ENCODE measurements around the gene TMEM145. TPM values are rescaled to one million over a fixed set of nuclear protein-coding genes. Genes with fewer than 3 reads are reported as not detected.

Gene TMEM145
- total and polyA plus RNA-seq, 3 experiments from 2014 or later: 0.15 TPM; not detected in 2

DNA sequence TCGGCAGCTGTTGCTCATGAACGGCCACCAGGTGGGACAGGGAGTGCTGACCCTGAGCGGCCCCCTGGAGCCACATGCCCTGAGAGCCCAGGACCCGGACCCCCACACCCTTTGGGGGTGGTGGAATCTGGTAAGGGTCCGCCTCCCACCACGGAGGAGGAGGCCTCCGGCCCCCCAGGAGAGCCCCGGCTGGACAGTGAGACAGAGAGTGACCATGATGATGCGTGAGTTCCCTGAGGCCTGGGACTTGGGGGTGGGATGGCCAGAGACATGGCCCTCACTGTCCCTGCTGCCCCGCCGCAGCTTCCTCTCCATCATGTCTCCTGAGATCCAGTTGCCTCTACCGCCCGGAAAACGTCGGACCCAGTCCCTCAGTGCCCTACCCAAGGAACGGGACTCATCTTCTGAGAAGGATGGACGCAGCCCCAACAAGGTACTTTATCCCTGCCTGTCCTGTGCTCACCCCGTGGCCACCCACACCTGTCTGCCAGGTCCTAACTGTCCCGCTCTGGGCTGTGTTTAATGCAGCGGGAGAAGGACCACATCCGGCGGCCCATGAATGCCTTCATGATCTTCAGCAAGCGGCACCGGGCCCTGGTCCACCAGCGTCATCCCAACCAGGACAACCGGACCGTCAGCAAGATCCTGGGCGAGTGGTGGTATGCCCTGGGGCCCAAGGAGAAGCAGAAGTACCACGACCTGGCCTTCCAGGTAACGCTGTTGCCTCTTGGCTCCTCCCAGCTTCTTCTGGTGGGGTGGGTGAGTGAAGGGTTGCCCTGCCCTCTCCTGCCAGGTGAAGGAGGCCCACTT is 25.9 kb upstream of the TMEM145 start:
- peaks cover 20% of the 10 kb centered on the region for H3K36me3 ChIP-seq (ENCODE audit: insufficient read depth, low read length)
- peaks cover 15 to 26% (median 21%) of the 10 kb centered on the region in 3 donors for H3K4me1 Mint-ChIP-seq
- H3K4me1 ChIP-seq (ENCODE audit: insufficient read depth, low read length): peaks cover 30% of the 10 kb centered on the region
- ChIA-PET CTCF (no interaction called here), POLR2A (no interaction called here)
- H3K27ac ChIP-seq (ENCODE audit: low read depth, low read length): no peak overlapping the region
- peaks cover 0 to 60% (median 0%) of the 10 kb centered on the region in 3 donors for H3K36me3 Mint-ChIP-seq
- H3K9me3 Mint-ChIP-seq: no peaks in the 10 kb centered on the region
- no peaks in the 10 kb centered on the region for H3K9me3 ChIP-seq (ENCODE audit: low read length)
- no peaks in the 10 kb centered on the region for H3K27me3 ChIP-seq (ENCODE audit: insufficient read depth, low read length, poor library complexity, severe bottlenecking)
- no peak for DNase-seq
- H3K27ac Mint-ChIP-seq: peak overlapping the region in 2 of 8 donors; percentile 42 to 59
- H3K4me3 Mint-ChIP-seq: peak overlapping the region in 1 of 7 donors; percentile 21
- no peak overlapping the region for H3K4me3 ChIP-seq (ENCODE audit: low read length)
- H3K27me3 Mint-ChIP-seq: no peaks in the 10 kb centered on the region

DNA sequence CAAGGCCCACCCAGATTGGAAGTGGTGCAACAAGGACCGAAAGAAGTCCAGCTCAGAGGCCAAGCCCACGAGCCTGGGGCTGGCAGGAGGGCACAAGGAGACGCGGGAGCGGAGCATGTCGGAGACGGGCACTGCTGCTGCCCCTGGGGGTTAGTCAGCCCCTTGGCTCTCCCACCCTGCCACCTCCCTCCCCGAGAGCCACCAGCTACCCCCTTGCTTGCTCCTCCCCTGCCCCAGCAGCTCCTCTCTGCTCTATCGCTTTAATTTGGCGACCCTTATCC is 25.3 kb upstream of the TMEM145 start:
- CTCF ChIA-PET: no interaction called here
- POLR2A ChIA-PET: no interaction called here
- H3K9me3 Mint-ChIP-seq: no peaks in the 10 kb centered on the region
- no peaks in the 10 kb centered on the region for H3K27me3 ChIP-seq (ENCODE audit: insufficient read depth, low read length, poor library complexity, severe bottlenecking)
- H3K4me1 Mint-ChIP-seq: peaks cover 15 to 26% (median 16%) of the 10 kb centered on the region in 3 donors
- H3K27ac Mint-ChIP-seq: no peak overlapping the region
- no peaks in the 10 kb centered on the region for H3K27me3 Mint-ChIP-seq
- H3K4me1 ChIP-seq (ENCODE audit: insufficient read depth, low read length): peaks cover 24% of the 10 kb centered on the region
- H3K36me3 Mint-ChIP-seq: peaks cover 0 to 65% (median 0%) of the 10 kb centered on the region in 3 donors
- no peak for DNase-seq
- H3K36me3 ChIP-seq (ENCODE audit: insufficient read depth, low read length): peaks cover 20% of the 10 kb centered on the region
- H3K9me3 ChIP-seq (ENCODE audit: low read length): no peaks in the 10 kb centered on the region
- H3K4me3 Mint-ChIP-seq: no peak overlapping the region
- H3K27ac ChIP-seq (ENCODE audit: low read depth, low read length): no peak overlapping the region
- H3K4me3 ChIP-seq (ENCODE audit: low read length): no peak overlapping the region

DNA sequence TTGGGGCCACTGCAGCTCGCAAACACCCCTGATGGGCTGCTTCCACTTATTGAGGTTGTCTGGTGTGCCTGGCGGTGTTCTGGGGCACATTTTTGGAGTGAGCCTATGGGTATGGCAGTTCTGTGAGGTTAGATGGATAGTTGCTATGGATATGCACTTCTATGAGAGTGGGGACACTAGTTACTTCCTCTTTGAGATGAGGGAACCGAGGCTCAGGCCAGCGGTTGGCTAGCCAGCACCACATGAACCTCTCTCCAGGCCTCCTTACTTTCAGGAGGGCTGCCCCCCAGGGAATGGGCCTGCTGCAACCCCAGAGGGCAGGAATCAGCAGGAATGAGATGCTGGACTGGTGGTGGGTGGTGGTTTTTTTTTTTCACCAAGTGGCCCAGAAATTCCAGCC is 24.7 kb upstream of the TMEM145 start:
- Histone ChIP-seq H3K4me1 (ENCODE audit: insufficient read depth, low read length) (peaks cover 18% of the 10 kb centered on the region), H3K27me3 (ENCODE audit: insufficient read depth, low read length, poor library complexity, severe bottlenecking) (no peaks in the 10 kb centered on the region), H3K27ac (ENCODE audit: low read depth, low read length) (no peak overlapping the region), H3K36me3 (ENCODE audit: insufficient read depth, low read length) (peaks cover 20% of the 10 kb centered on the region), H3K9me3 (ENCODE audit: low read length) (no peaks in the 10 kb centered on the region), H3K4me3 (ENCODE audit: low read length) (no peak overlapping the region)
- no peaks in the 10 kb centered on the region for H3K27me3 Mint-ChIP-seq
- no peak for DNase-seq
- ChIA-PET POLR2A (no interaction called here), CTCF (interaction anchor here (1.3 kb wide), 1 partner anchor 180 kb away, joined by 4 read pairs; no protein-coding TSS in a partner anchor)
- H3K9me3 Mint-ChIP-seq: no peaks in the 10 kb centered on the region
- peak overlapping the region in 2 of 8 donors; percentile 12 to 34 for H3K27ac Mint-ChIP-seq
- H3K4me1 Mint-ChIP-seq: peaks cover 15 to 26% (median 16%) of the 10 kb centered on the region in 3 donors
- peak overlapping the region in 1 of 7 donors; percentile 18 for H3K4me3 Mint-ChIP-seq
- peaks cover 0 to 70% (median 2%) of the 10 kb centered on the region in 3 donors for H3K36me3 Mint-ChIP-seq

DNA sequence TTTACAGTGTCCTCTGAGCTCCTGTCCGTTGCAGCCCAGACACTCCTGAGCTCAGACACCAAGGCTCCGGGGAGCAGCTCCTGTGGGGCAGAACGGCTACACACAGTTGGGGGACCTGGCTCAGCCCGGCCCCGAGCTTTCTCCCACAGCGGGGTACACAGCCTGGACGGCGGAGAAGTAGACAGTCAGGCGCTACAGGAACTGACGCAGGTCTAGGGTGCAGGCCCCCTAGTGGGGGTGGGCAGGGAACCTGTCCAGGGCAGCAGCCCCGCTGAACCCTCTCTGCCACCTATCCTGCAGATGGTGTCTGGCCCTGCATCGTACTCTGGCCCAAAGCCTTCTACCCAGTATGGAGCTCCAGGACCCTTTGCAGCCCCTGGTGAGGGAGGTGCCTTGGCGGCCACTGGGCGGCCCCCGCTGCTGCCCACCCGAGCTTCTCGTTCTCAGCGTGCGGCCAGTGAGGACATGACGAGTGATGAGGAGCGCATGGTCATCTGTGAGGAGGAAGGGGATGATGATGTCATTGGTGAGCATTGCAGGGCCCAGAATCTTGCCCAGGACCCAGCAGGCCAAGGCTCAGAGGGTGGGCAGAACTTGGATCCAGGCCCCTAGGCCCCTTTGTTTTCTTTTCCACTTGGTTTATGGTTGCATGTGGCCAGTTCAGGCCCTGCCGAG is 24.1 kb upstream of the TMEM145 start:
- Histone ChIP-seq H3K36me3 (ENCODE audit: insufficient read depth, low read length) (peaks cover 20% of the 10 kb centered on the region), H3K27me3 (ENCODE audit: insufficient read depth, low read length, poor library complexity, severe bottlenecking) (no peaks in the 10 kb centered on the region), H3K4me1 (ENCODE audit: insufficient read depth, low read length) (peaks cover 18% of the 10 kb centered on the region), H3K4me3 (ENCODE audit: low read length) (no peak overlapping the region), H3K9me3 (ENCODE audit: low read length) (no peaks in the 10 kb centered on the region), H3K27ac (ENCODE audit: low read depth, low read length) (no peak overlapping the region)
- H3K9me3 Mint-ChIP-seq: no peaks in the 10 kb centered on the region
- H3K36me3 Mint-ChIP-seq: peaks cover 0 to 76% (median 2%) of the 10 kb centered on the region in 3 donors
- peaks cover 15 to 26% (median 16%) of the 10 kb centered on the region in 3 donors for H3K4me1 Mint-ChIP-seq
- ChIA-PET POLR2A (no interaction called here), CTCF (interaction anchor here (1.3 kb wide), 1 partner anchor 181 kb away, joined by 4 read pairs; no protein-coding TSS in a partner anchor)
- H3K27ac Mint-ChIP-seq: peak overlapping the region in 1 of 8 donors; percentile 34
- H3K4me3 Mint-ChIP-seq: peak overlapping the region in 1 of 7 donors; percentile 18
- no peak for DNase-seq
- H3K27me3 Mint-ChIP-seq: no peaks in the 10 kb centered on the region

DNA sequence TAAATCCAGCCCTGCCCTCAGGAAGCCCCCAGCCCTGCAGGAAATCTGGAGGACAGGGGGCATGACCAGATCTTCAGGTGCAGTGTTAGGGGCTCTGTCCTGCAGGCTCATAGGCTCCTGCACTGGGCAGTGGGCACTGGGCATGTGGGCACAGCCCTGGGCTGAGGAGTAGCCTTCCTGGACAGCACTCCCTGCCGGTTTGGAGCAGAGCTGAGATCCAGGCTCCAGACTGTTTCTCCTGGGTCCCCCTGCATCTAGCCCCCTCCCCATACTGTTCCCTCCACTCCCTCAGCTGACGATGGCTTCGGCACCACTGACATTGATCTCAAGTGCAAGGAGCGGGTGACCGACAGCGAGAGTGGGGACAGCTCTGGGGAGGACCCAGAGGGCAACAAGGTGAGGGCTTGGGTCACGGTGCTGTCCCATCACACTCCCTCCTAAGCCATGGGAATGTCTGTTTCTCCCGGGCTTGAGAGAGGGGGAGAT is 23.5 kb upstream of the TMEM145 start:
- H3K36me3 ChIP-seq (ENCODE audit: insufficient read depth, low read length): peaks cover 20% of the 10 kb centered on the region
- H3K4me1 Mint-ChIP-seq: peaks cover 14 to 26% (median 16%) of the 10 kb centered on the region in 3 donors
- no peaks in the 10 kb centered on the region for H3K27me3 Mint-ChIP-seq
- no peaks in the 10 kb centered on the region for H3K9me3 ChIP-seq (ENCODE audit: low read length)
- peaks cover 0 to 82% (median 2%) of the 10 kb centered on the region in 3 donors for H3K36me3 Mint-ChIP-seq
- peak overlapping the region in 1 of 8 donors; percentile 20 for H3K27ac Mint-ChIP-seq
- no peak overlapping the region for H3K4me3 ChIP-seq (ENCODE audit: low read length)
- H3K4me3 Mint-ChIP-seq: peak overlapping the region in 1 of 7 donors; percentile 33
- H3K27me3 ChIP-seq (ENCODE audit: insufficient read depth, low read length, poor library complexity, severe bottlenecking): no peaks in the 10 kb centered on the region
- ChIA-PET CTCF (interaction anchor here (1.3 kb wide), 1 partner anchor 181 kb away, joined by 4 read pairs; no protein-coding TSS in a partner anchor), POLR2A (no interaction called here)
- H3K4me1 ChIP-seq (ENCODE audit: insufficient read depth, low read length): peaks cover 17% of the 10 kb centered on the region
- DNase-seq: no peak
- no peak overlapping the region for H3K27ac ChIP-seq (ENCODE audit: low read depth, low read length)
- no peaks in the 10 kb centered on the region for H3K9me3 Mint-ChIP-seq

DNA sequence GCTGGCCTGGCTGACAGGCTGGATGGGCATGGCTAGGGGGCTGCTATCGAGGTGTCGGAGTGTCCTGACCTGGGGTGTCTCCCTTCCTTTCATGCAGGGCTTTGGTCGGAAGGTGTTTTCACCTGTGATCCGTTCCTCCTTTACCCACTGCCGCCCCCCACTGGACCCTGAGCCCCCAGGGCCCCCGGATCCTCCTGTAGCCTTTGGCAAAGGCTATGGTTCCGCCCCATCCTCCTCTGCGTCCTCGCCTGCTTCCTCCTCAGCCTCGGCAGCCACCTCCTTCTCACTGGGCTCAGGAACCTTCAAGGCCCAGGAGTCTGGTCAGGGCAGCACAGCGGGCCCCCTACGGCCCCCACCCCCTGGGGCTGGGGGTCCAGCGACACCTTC is 23.0 kb upstream of the TMEM145 start:
- H3K27ac Mint-ChIP-seq: no peak overlapping the region
- Histone ChIP-seq H3K4me3 (ENCODE audit: low read length) (no peak overlapping the region), H3K4me1 (ENCODE audit: insufficient read depth, low read length) (peaks cover 12% of the 10 kb centered on the region), H3K36me3 (ENCODE audit: insufficient read depth, low read length) (peaks cover 20% of the 10 kb centered on the region), H3K9me3 (ENCODE audit: low read length) (no peaks in the 10 kb centered on the region), H3K27ac (ENCODE audit: low read depth, low read length) (no peak overlapping the region), H3K27me3 (ENCODE audit: insufficient read depth, low read length, poor library complexity, severe bottlenecking) (no peaks in the 10 kb centered on the region)
- peaks cover 0 to 79% (median 2%) of the 10 kb centered on the region in 3 donors for H3K36me3 Mint-ChIP-seq
- no peak for DNase-seq
- H3K4me3 Mint-ChIP-seq: no peak overlapping the region
- POLR2A ChIA-PET: no interaction called here
- peaks cover 9 to 21% (median 11%) of the 10 kb centered on the region in 3 donors for H3K4me1 Mint-ChIP-seq
- H3K9me3 Mint-ChIP-seq: no peaks in the 10 kb centered on the region
- H3K27me3 Mint-ChIP-seq: no peaks in the 10 kb centered on the region
- CTCF ChIA-PET: no interaction called here

DNA sequence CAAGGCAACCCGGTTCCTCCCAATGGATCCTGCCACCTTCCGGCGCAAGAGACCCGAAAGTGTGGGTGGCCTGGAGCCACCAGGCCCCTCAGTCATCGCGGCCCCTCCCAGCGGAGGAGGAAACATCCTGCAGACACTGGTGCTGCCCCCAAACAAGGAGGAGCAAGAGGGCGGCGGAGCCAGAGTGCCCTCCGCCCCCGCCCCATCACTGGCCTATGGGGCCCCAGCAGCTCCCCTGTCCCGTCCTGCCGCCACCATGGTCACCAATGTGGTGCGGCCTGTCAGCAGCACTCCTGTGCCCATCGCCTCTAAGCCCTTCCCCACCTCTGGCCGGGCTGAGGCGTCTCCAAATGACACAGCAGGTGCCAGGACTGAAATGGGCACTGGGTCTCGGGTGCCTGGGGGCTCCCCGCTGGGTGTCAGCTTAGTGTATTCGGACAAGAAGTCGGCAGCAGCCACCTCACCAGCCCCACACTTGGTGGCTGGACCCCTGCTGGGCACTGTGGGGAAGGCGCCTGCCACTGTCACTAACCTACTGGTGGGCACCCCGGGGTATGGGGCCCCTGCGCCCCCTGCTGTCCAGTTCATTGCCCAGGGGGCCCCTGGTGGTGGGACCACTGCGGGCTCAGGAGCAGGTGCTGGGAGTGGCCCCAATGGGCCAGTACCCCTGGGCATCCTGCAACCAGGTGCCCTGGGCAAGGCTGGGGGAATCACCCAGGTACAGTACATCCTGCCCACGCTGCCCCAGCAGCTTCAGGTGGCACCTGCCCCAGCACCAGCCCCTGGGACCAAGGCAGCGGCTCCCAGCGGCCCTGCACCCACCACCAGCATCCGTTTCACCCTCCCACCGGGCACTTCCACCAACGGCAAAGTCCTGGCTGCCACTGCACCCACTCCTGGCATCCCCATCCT is 22.3 kb upstream of the TMEM145 start:
- Mint-ChIP-seq H3K27me3 (no peaks in the 10 kb centered on the region), H3K36me3 (peaks cover 0 to 83% (median 2%) of the 10 kb centered on the region in 3 donors), H3K27ac (peak overlapping the region in 2 of 8 donors; percentile 26 to 77), H3K4me1 (peaks cover 5 to 14% (median 6%) of the 10 kb centered on the region in 3 donors), H3K4me3 (no peak overlapping the region), H3K9me3 (no peaks in the 10 kb centered on the region)
- ChIA-PET POLR2A (no interaction called here), CTCF (interaction anchor here (1.1 to 1.2 kb wide), 2 partner anchors 158 to 171 kb away, joined by 4 read pairs; partner anchors contain the start of gene POU2F2)
- Histone ChIP-seq H3K9me3 (ENCODE audit: low read length) (no peaks in the 10 kb centered on the region), H3K4me3 (ENCODE audit: low read length) (no peak overlapping the region), H3K27ac (ENCODE audit: low read depth, low read length) (no peak overlapping the region), H3K4me1 (ENCODE audit: insufficient read depth, low read length) (peaks cover 5% of the 10 kb centered on the region), H3K27me3 (ENCODE audit: insufficient read depth, low read length, poor library complexity, severe bottlenecking) (no peaks in the 10 kb centered on the region), H3K36me3 (ENCODE audit: insufficient read depth, low read length) (peaks cover 20% of the 10 kb centered on the region)
- peak; percentile 53 to 78 (median 60) for DNase-seq
